Mucosa of descending colon (tissue), 3 donors: ENCODE data around the gene SYNGR1. TPM values are rescaled to one million over a fixed set of nuclear protein-coding genes. Genes with fewer than 3 reads are reported as not detected.

Source experiments
- ATAC-seq: fragments of 200-7000 bp; cut with Tn5 transposase; one replicate; pipeline ENCODE4 v1.9.1; 2020; ENCODE audit warnings: mild to moderate bottlenecking, moderate library complexity
- DNase-seq, 3 donors: peaks; one replicate each; pipeline ENCODE4 v3.0.0-alpha.2; 2020
- H3K36me3 ChIP-seq: fragments of 200-600 bp; one replicate; pipeline ENCODE4 v1.8.0; 2021; ENCODE audit warnings: low read depth, mild to moderate bottlenecking
- H3K4me1 ChIP-seq: fragments of 200-600 bp; one replicate; pipeline ENCODE4 v1.8.0; 2021; ENCODE audit warnings: low read depth, mild to moderate bottlenecking
- H3K4me3 ChIP-seq: fragments of 200-600 bp; one replicate; pipeline ENCODE4 v1.8.0; 2021; ENCODE audit warnings: mild to moderate bottlenecking
- H3K9me3 ChIP-seq: fragments of 200-600 bp; one replicate; pipeline ENCODE4 v1.8.0; 2021; ENCODE audit warnings: mild to moderate bottlenecking
- intact Hi-C, 2 donors: fragments of 100-400 bp; cut with DNase I in 1 of 2; cut with micrococcal nuclease in 1 of 2; formaldehyde crosslinking; loops; one replicate each; pipeline versions ENCODE4 v1.11.0 to v1.11.1; 2022; cut with DNase I, micrococcal nuclease
- total RNA-seq, 3 donors: library from RNA; stranded (reverse); fragmentation: NEBNext Ultra II Directional in 2 of 3; extraction: Animal tissue kit (Norgen Biotek cat#: 25700) in 2 of 3; gene quantifications; one replicate each; pipeline versions ENCODE4 v1.2.1 to v1.2.4, GENCODE V29; 2021 to 2023
- TF ChIP-seq, protein P1 (sequence below): fragments of 200-600 bp; IDR thresholded peaks from one replicate; pipeline ENCODE4 v1.8.0; 2022; ENCODE audit warnings: antibody characterized with exemption, mild to moderate bottlenecking
- donor health status: DM: no; HTN: no; CAD: no; lungs with moderate emphysema.
- donor health status: DM: no; HTN: no; CAD: no.
- donor health status: DM: no; HTN: yes; CAD: no.

SYNGR1 gene
- total RNA-seq, 3 donors from 2014 or later = 1.7 to 26.5 (median 2.9) TPM

DNA sequence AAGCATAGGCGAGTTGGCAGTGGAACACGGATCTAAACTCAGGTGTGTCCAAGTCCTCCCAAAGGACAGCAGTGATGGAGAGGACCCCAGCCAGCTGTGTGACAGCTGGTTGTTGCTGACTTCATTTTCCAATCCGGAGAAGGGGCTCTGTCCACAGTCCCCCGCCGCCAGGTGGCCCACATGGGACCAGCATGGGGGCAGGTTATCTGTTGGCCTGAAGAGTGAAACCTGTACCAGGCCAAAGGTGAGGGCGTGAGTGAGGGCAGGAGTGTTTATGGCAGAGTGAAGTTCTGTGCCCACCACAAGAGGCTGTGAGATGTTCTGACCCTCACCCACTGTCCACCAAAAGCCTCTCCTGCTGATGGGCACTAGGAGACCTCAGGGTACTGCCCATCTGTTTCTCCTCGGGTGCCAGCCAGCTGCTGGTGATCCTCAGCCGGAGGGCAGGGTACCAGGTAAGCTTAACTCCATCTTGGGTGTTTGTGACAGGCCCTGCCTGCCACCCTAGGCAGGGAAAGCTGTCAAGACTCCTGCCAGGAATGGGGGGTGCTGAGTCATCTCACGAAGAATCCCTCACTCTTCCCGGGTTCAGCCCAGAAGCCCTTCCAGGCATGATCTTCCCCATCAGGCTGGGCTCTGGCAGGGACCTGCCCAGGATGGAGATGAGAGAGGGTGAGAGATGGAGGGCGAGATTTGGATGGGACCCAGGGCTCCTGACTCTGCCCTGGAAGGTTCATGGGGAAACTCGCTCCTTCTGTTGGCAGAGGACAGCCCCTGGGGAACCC is 34.2 kb downstream of the SYNGR1 start:
- no peak for ATAC-seq
- H3K9me3 ChIP-seq = no peaks in the 10 kb centered on the region
- DNase-seq = no peak
- TF ChIP-seq, protein P1, sequence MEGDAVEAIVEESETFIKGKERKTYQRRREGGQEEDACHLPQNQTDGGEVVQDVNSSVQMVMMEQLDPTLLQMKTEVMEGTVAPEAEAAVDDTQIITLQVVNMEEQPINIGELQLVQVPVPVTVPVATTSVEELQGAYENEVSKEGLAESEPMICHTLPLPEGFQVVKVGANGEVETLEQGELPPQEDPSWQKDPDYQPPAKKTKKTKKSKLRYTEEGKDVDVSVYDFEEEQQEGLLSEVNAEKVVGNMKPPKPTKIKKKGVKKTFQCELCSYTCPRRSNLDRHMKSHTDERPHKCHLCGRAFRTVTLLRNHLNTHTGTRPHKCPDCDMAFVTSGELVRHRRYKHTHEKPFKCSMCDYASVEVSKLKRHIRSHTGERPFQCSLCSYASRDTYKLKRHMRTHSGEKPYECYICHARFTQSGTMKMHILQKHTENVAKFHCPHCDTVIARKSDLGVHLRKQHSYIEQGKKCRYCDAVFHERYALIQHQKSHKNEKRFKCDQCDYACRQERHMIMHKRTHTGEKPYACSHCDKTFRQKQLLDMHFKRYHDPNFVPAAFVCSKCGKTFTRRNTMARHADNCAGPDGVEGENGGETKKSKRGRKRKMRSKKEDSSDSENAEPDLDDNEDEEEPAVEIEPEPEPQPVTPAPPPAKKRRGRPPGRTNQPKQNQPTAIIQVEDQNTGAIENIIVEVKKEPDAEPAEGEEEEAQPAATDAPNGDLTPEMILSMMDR = no peak
- no peaks in the 10 kb centered on the region for H3K36me3 ChIP-seq
- H3K4me3 ChIP-seq = no peak overlapping the region
- intact Hi-C loops = no loop called here
- peaks cover 4% of the 10 kb centered on the region for H3K4me1 ChIP-seq

GRCh38 chr22:39384750-39385480 is 35.1 kb downstream of the SYNGR1 start:
- intact Hi-C loops = no loop called here
- Histone ChIP-seq H3K36me3 (no peaks in the 10 kb centered on the region), H3K4me3 (no peak overlapping the region), H3K9me3 (no peaks in the 10 kb centered on the region), H3K4me1 (peaks cover 4% of the 10 kb centered on the region)
- peak; percentile 16 for ATAC-seq
- no peak for DNase-seq
- TF ChIP-seq, protein P1 = no peak

DNA sequence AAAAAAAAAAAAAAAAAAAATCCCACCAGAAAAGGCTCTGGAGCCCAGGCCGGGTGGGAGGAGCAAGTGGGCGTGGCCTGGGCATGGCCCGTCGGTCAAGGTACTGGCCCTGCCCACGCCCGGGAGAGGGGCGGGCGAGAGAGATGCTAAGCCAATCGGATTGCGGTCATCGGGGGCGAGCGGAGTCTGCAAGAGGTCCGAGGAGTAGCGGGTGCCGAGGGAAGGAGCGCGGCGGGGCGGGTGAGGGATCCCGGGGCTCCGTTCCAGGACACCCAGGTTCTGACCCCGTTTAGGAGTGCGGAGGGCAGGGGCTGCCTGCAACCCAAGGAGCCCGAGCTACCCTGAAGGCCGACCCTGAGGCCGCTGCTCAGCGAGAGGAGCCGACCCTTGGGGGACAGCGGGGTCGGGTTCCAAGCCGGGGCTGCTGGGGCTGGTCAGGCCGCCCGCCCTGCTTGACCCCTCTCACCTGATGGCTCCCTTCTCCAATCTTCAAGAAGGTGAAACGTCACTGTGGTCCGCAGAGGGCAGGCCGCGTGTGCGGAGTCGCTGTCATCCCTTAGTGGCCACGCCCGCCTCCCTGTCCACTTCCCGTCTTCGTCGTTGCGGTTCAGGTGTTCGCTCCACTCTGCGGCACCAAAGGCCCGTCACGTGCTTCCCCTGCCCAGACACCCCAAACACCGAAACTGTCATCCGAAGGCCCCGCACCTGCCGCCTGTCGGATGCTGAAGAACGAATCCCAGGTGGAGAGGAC is 38.6 kb downstream of the SYNGR1 start:
- no peaks in the 10 kb centered on the region for H3K9me3 ChIP-seq
- ATAC-seq (peak; percentile 89), DNase-seq (peak; percentile 72 to 91 (median 83))
- TF ChIP-seq, protein P1 = no peak
- peak overlapping the region; percentile 26 for H3K4me3 ChIP-seq
- H3K4me1 ChIP-seq = peaks cover 4% of the 10 kb centered on the region
- no peaks in the 10 kb centered on the region for H3K36me3 ChIP-seq
- intact Hi-C loops = no loop called here

- H3K4me1 ChIP-seq = peaks cover 4% of the 10 kb centered on the region
- intact Hi-C loops = no loop called here
- DNase-seq (no peak), ATAC-seq (no peak)
- no peaks in the 10 kb centered on the region for H3K9me3 ChIP-seq
- TF ChIP-seq, protein P1 = no peak
- no peak overlapping the region for H3K4me3 ChIP-seq
- H3K36me3 ChIP-seq = no peaks in the 10 kb centered on the region
Observed at GRCh38 chr22:39389420-39389819, 39.6 kb downstream of the SYNGR1 start.

- Histone ChIP-seq H3K4me1 (peaks cover 4% of the 10 kb centered on the region), H3K9me3 (no peaks in the 10 kb centered on the region), H3K36me3 (no peaks in the 10 kb centered on the region), H3K4me3 (no peak overlapping the region)
- ATAC-seq = no peak
- intact Hi-C loops = no loop called here
- TF ChIP-seq, protein P1 = no peak
- DNase-seq = no peak
Observed at GRCh38 chr22:39392341-39392948, 42.7 kb downstream of the SYNGR1 start.
